ENCODE results near the gene LLGL1. TPM values are rescaled to one million over a fixed set of nuclear protein-coding genes. Genes with fewer than 3 reads are reported as not detected.

Gene LLGL1
- total RNA-seq, 1 experiment from 2014 or later, result 44.3 TPM

DNA sequence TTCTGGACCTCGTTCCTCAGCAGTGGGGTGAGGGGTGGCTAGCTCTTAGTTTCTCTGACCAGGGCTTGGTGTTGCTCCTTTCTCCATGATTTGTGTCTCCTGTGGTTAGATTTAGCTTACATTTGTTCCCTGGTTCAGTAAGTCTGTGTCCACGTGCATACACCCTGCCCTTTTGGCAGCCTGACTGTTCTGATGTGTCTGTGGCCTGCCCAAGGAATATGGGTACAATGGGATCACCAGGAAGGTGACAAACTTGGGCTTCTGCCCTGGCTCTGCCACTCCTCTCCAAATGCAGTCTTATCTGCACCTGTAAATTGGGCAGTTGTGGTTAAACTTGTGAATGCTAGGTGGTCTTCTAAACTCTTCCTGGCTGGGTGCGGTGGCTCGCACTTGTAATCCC, 24.3 kb upstream of the LLGL1 start (continued):
- TF ChIP-seq, protein P1, sequence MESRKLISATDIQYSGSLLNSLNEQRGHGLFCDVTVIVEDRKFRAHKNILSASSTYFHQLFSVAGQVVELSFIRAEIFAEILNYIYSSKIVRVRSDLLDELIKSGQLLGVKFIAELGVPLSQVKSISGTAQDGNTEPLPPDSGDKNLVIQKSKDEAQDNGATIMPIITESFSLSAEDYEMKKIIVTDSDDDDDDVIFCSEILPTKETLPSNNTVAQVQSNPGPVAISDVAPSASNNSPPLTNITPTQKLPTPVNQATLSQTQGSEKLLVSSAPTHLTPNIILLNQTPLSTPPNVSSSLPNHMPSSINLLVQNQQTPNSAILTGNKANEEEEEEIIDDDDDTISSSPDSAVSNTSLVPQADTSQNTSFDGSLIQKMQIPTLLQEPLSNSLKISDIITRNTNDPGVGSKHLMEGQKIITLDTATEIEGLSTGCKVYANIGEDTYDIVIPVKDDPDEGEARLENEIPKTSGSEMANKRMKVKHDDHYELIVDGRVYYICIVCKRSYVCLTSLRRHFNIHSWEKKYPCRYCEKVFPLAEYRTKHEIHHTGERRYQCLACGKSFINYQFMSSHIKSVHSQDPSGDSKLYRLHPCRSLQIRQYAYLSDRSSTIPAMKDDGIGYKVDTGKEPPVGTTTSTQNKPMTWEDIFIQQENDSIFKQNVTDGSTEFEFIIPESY (IDR thresholded peaks at IDR 0.05; ENCODE audit: extremely low read depth, insufficient replicate concordance, low read length), result no peak

DNA sequence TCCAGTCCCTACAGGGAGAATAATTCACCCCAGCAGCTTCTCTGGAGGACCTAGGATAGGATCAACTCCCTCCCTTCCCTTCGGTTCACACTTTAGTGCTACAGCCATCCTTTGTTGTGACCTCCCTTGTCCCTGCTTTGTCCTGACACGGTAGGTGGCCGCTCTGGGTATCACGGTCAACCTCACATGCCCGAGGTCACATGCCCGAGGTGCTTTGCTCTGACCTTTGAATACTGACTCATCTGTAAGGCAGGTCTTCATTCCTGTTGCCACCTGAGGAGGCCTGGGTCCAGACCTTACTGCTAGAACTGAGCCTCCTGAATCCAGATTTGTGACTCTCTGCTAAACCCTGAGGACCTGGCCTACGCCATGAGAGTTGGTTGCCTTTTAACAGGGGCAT, 22.1 kb upstream of the LLGL1 start:
- peaks cover 23 to 39% of the 10 kb centered on the region in 2 experiments for H3K36me3 ChIP-seq (ENCODE audit: control insufficient read depth in 1 of 2, insufficient read depth in 2 of 2, low read length in 2 of 2)
- POLR2A ChIA-PET, result no interaction called here
- no peaks in the 10 kb centered on the region for H3K9me2 ChIP-seq (ENCODE audit: insufficient read depth)
- no peak overlapping the region for H3K4me3 ChIP-seq (replicated peaks in 1 of 2; ENCODE audit: low read depth in 1 of 2, low read length in 2 of 2)
- H3K4me1 ChIP-seq (ENCODE audit: control insufficient read depth in 1 of 2, insufficient read depth in 2 of 2, low read length in 2 of 2), result peaks cover 8 to 17% of the 10 kb centered on the region in 2 experiments; a peak in 3 of 4 replicates
- H3K27me3 ChIP-seq (ENCODE audit: insufficient read depth, low read length), result no peaks in the 10 kb centered on the region
- ATAC-seq, result peak; percentile 83
- intact Hi-C loops (cut with micrococcal nuclease), result no loop called here
- RAD21 ChIA-PET (ENCODE audit: low non-redundant PET in 1 of 2, low total read pairs in 2 of 2, uncharacterized antibody in 2 of 2, unreplicated experiment in 2 of 2), result interaction anchor here in 1 of 2 experiments (0.7 kb wide), 1 partner anchor 111 kb away, joined by 3 read pairs; no protein-coding TSS in a partner anchor
- DNase-seq (ENCODE audit: low read depth, low spot score), result no peak
- TF ChIP-seq CEBPB (IDR thresholded peaks at IDR 0.05; ENCODE audit: low read depth) (no peak), EZH2 (IDR thresholded peaks at IDR 0.05) (no peak), SRF (IDR thresholded peaks at IDR 0.05; ENCODE audit: low read depth) (no peak), ELF1 (IDR thresholded peaks at IDR 0.05; ENCODE audit: borderline replicate concordance, low read depth) (no peak), RAD21 (IDR thresholded peaks at IDR 0.05; ENCODE audit: low read depth) (no peak), POLR2AphosphoS5 (IDR thresholded peaks at IDR 0.05; ENCODE audit: low read depth, low read length) (no peak), SP1 (IDR thresholded peaks at IDR 0.05; ENCODE audit: low read depth) (no peak), TCF7L2 (IDR thresholded peaks at IDR 0.05; ENCODE audit: borderline replicate concordance, extremely low read depth, insufficient read depth, insufficient read length) (no peak), ZNF274 (IDR thresholded peaks at IDR 0.05; ENCODE audit: low read depth, low read length) (no peak), EGR1 (IDR thresholded peaks at IDR 0.05; ENCODE audit: low read depth) (no peak), FOSL1 (IDR thresholded peaks at IDR 0.05; ENCODE audit: low read depth) (no peak), CBX3 (IDR thresholded peaks at IDR 0.05; ENCODE audit: low read depth) (no peak), POLR2A (IDR thresholded peaks at IDR 0.05; ENCODE audit: borderline replicate concordance, extremely low read depth, insufficient read depth, insufficient read length) (no peak), YY1 (IDR thresholded peaks at IDR 0.05; ENCODE audit: extremely low read depth, insufficient replicate concordance, low read depth, low read length) (no peak)
- TF ChIP-seq, protein P2, sequence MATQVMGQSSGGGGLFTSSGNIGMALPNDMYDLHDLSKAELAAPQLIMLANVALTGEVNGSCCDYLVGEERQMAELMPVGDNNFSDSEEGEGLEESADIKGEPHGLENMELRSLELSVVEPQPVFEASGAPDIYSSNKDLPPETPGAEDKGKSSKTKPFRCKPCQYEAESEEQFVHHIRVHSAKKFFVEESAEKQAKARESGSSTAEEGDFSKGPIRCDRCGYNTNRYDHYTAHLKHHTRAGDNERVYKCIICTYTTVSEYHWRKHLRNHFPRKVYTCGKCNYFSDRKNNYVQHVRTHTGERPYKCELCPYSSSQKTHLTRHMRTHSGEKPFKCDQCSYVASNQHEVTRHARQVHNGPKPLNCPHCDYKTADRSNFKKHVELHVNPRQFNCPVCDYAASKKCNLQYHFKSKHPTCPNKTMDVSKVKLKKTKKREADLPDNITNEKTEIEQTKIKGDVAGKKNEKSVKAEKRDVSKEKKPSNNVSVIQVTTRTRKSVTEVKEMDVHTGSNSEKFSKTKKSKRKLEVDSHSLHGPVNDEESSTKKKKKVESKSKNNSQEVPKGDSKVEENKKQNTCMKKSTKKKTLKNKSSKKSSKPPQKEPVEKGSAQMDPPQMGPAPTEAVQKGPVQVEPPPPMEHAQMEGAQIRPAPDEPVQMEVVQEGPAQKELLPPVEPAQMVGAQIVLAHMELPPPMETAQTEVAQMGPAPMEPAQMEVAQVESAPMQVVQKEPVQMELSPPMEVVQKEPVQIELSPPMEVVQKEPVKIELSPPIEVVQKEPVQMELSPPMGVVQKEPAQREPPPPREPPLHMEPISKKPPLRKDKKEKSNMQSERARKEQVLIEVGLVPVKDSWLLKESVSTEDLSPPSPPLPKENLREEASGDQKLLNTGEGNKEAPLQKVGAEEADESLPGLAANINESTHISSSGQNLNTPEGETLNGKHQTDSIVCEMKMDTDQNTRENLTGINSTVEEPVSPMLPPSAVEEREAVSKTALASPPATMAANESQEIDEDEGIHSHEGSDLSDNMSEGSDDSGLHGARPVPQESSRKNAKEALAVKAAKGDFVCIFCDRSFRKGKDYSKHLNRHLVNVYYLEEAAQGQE (IDR thresholded peaks at IDR 0.05; ENCODE audit: low read depth), result no peak
- TF ChIP-seq, protein P1 (IDR thresholded peaks at IDR 0.05; ENCODE audit: extremely low read depth, insufficient replicate concordance, low read length), result no peak
- TF ChIP-seq, protein P3, sequence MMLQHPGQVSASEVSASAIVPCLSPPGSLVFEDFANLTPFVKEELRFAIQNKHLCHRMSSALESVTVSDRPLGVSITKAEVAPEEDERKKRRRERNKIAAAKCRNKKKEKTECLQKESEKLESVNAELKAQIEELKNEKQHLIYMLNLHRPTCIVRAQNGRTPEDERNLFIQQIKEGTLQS (IDR thresholded peaks at IDR 0.05), result no peak
- peaks cover 67% of the 10 kb centered on the region for H3K79me2 ChIP-seq (ENCODE audit: insufficient read depth, low read length)
- no peak overlapping the region for H3K27ac ChIP-seq (ENCODE audit: low read depth, low read length)
- H3K4me2 ChIP-seq (ENCODE audit: low read length), result peak overlapping the region; percentile 49
- H3K9ac ChIP-seq (ENCODE audit: low read length), result no peak overlapping the region
- CTCF ChIA-PET, result no interaction called here
- H3K9me3 ChIP-seq (ENCODE audit: control insufficient read depth in 1 of 2, insufficient read depth in 1 of 2, low read depth in 1 of 2, low read length in 2 of 2), result no peaks in the 10 kb centered on the region
- no TSS peak for BruUV-seq (replicated peaks)
- no peaks in the 10 kb centered on the region for H4K20me1 ChIP-seq (ENCODE audit: insufficient read depth)
- H2AFZ ChIP-seq (ENCODE audit: low read depth, low read length, poor library complexity, severe bottlenecking), result no peak overlapping the region
